ENCODE results near the gene ETFA. TPM values are rescaled to one million over a fixed set of nuclear protein-coding genes. Genes with fewer than 3 reads are reported as not detected.

Gene ETFA
- total RNA-seq, 1 donor from 2014 or later: 31.7 TPM

DNA sequence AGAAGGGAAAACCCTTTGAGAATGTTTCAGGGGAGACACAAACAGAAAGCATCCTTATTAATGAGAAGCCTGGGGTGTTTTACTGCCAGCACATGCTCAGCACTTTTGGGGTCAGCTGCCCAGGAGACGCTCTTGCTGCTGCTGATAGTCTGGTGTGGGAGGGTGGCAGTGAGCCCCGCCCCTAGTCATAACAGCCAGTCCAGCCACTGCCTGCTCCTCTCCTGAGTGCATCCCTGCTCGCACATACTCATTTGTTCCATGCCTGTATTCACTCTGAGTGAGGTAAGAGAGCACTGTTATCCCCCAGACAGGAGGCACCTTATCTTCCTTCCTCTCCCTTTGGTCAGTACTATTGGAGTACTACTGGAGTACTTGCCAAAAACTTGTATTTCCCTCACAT lies 101.3 kb downstream of the ETFA start:
- peaks cover 6 to 57% of the 10 kb centered on the region in 2 donors for H3K36me3 ChIP-seq
- no peaks in the 10 kb centered on the region for H3K9me3 ChIP-seq
- DNase-seq (ENCODE audit: low spot score in 2 of 2): no peak
- H3K27ac ChIP-seq: no peak overlapping the region
- peaks cover 0 to 2% of the 10 kb centered on the region in 2 donors for H3K4me1 ChIP-seq
- TF ChIP-seq, protein P1, sequence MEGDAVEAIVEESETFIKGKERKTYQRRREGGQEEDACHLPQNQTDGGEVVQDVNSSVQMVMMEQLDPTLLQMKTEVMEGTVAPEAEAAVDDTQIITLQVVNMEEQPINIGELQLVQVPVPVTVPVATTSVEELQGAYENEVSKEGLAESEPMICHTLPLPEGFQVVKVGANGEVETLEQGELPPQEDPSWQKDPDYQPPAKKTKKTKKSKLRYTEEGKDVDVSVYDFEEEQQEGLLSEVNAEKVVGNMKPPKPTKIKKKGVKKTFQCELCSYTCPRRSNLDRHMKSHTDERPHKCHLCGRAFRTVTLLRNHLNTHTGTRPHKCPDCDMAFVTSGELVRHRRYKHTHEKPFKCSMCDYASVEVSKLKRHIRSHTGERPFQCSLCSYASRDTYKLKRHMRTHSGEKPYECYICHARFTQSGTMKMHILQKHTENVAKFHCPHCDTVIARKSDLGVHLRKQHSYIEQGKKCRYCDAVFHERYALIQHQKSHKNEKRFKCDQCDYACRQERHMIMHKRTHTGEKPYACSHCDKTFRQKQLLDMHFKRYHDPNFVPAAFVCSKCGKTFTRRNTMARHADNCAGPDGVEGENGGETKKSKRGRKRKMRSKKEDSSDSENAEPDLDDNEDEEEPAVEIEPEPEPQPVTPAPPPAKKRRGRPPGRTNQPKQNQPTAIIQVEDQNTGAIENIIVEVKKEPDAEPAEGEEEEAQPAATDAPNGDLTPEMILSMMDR (IDR thresholded peaks at IDR 0.05): no peak
- intact Hi-C loops (cut with DNase I): no loop called here
- no peaks in the 10 kb centered on the region for H3K27me3 ChIP-seq
- H3K4me3 ChIP-seq: no peak overlapping the region

DNA sequence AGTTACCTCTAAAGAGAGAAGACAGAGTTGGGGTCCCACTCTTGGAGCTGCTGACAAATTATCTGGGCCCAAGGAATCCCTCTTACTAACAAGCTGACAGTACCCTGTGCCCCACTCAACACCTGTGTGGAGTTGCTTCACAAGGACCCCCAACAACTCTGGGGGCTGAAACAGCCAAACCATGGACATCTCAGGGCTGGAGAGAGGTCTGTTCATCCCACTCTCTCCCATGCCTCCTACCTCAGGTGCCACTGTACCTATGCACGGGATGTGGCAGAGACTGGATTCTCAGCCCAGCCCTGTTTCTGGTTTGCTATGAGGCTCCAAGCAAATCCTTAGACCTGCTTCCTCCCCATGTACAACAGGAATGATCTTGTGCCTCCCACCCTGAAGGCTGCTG lies 101.7 kb downstream of the ETFA start:
- Histone ChIP-seq H3K27me3 (no peaks in the 10 kb centered on the region), H3K36me3 (peaks cover 3 to 53% of the 10 kb centered on the region in 2 donors), H3K27ac (no peak overlapping the region), H3K9me3 (no peaks in the 10 kb centered on the region), H3K4me1 (peaks cover 0 to 2% of the 10 kb centered on the region in 2 donors), H3K4me3 (no peak overlapping the region)
- TF ChIP-seq, protein P1 (IDR thresholded peaks at IDR 0.05): no peak
- no peak for DNase-seq (ENCODE audit: low spot score in 2 of 2)
- intact Hi-C loops (cut with DNase I): no loop called here

DNA sequence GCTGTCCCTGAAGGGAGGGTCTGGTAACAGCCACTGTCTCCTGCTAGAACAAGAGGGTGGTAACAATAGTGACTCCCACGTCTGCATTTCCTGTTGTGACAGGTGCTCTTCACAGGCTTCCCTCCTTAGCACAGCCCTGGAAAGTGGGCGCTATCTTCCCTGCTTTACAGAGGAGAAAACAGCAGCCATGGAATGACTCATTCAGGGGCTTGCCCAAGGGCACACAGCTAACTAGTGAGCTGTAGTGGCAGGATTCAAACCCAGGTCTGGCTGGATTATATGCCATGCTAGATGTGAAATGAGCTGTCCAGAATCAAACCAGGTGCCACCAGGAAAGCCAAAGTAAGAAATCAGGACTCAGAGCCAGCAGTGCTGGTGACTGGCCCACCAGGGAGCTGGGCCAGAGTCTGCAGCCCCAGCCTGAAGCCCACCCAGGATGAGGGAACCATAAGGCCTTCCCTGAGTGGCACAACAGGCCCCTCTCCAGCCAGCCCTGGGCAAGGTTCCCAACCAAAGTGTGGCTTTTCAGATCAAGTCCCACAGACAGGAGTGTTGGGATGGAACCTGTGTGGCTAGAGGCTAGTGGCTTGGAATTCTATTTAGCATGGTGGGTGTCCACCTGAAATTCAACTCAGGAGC lies 102.4 kb downstream of the ETFA start:
- TF ChIP-seq, protein P1 (IDR thresholded peaks at IDR 0.05): no peak
- no peaks in the 10 kb centered on the region for H3K9me3 ChIP-seq
- peaks cover 0 to 48% of the 10 kb centered on the region in 2 donors for H3K36me3 ChIP-seq
- H3K27ac ChIP-seq: no peak overlapping the region
- no peaks in the 10 kb centered on the region for H3K27me3 ChIP-seq
- no peak overlapping the region for H3K4me3 ChIP-seq
- DNase-seq (ENCODE audit: low spot score in 2 of 2): peak in 1 of 2 donors; percentile 40
- intact Hi-C loops (cut with DNase I): no loop called here
- peaks cover 0 to 2% of the 10 kb centered on the region in 2 donors for H3K4me1 ChIP-seq

DNA sequence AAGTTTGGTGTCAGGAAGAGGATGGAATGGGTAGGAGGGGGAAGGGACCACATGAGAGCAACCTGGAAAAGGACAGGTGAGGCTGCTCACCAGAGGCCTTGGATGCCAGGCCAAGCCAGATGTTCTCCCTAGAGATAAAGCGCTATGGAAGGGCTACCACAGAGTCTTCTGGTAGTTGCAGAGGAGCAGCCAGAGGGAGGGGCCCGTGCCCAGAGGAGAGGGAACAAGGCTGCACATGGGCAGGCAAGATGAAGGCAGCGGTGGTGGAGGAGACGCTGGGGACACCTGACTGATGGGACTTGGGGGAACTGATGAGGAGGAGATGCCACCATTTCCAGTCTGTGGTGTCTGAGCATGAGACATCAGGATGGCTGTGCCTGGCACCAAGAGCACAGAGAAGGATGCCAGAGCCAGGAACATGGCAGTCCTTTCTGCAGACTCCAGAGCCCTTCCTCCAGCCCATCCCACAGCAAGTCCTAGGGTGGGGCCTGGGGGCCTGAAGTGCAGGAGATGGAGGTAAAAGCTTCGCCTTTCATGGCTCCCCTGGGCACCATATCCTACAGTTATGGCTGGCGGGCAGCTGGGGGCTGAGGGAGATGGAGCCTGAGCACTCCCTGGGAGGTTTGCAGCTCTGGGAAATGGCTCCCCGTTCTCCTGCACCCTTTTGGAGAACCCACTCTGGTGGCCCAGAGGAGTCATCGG lies 103.0 kb downstream of the ETFA start:
- Histone ChIP-seq H3K4me3 (no peak overlapping the region), H3K27ac (no peak overlapping the region), H3K9me3 (no peaks in the 10 kb centered on the region), H3K4me1 (peaks cover 0 to 2% of the 10 kb centered on the region in 2 donors), H3K27me3 (no peaks in the 10 kb centered on the region), H3K36me3 (peaks cover 0 to 42% of the 10 kb centered on the region in 2 donors)
- intact Hi-C loops (cut with DNase I): no loop called here
- DNase-seq (ENCODE audit: low spot score in 2 of 2): peak in 1 of 2 donors; percentile 48
- TF ChIP-seq, protein P1 (IDR thresholded peaks at IDR 0.05): no peak

DNA sequence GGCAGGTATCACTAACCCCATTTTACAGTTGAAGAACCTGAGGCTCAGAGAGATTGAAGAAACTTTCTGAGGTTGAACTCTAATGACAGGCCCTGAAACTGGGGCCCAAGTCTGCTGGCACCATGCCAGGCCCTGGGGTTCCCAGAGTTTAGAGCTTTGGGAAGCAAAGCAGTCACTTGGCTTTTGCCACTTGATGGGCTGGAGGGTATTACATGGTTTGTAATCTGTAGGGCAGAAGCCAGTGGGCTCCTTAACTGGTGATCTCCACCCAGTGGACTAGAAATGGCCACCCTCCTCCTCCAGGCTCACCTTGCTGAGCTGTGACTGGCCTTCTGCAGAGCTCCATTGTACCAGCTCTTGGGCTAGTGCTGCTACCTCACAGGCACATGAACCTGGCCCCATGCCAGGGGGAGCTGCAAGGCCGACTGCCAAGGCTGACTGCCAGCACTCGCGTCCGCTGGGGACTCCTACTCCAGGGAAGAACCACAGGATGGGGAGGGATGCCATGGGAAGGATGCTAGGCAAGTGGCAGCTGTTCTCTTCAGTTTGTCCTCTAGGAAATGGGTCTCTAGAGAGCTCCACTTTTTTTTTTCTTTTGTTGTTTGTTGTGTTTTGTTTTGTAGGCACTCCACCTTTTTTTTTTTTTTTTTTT lies 104.8 kb downstream of the ETFA start:
- peaks cover 0 to 25% of the 10 kb centered on the region in 2 donors for H3K36me3 ChIP-seq
- peak in 1 of 2 donors; percentile 79 for DNase-seq (ENCODE audit: low spot score in 2 of 2)
- intact Hi-C loops (cut with DNase I): no loop called here
- peaks cover 0 to 2% of the 10 kb centered on the region in 2 donors for H3K4me1 ChIP-seq
- H3K4me3 ChIP-seq: no peak overlapping the region
- TF ChIP-seq, protein P1 (IDR thresholded peaks at IDR 0.05): no peak
- H3K27me3 ChIP-seq: no peaks in the 10 kb centered on the region
- no peaks in the 10 kb centered on the region for H3K9me3 ChIP-seq
- H3K27ac ChIP-seq: no peak overlapping the region
